ENCODE results near the gene AFF3. TPM values are rescaled to one million over a fixed set of nuclear protein-coding genes. Genes with fewer than 3 reads are reported as not detected.

AFF3 gene
- total RNA-seq, 1 experiment from 2014 or later = 0.05 TPM

- no peaks in the 10 kb centered on the region for H3K36me3 ChIP-seq (ENCODE audit: control insufficient read depth, insufficient read depth, low read length)
- CTCF ChIA-PET = no interaction called here
- no peaks in the 10 kb centered on the region for H3K9me3 Mint-ChIP-seq (ENCODE audit: unreplicated experiment)
- intact Hi-C loops (cut with micrococcal nuclease; ENCODE audit: unreplicated experiment) = no loop called here
- H3K4me1 ChIP-seq = no peaks in the 10 kb centered on the region
- POLR2A ChIA-PET = no interaction called here
- no peak for DNase-seq
- no peaks in the 10 kb centered on the region for H3K4me1 Mint-ChIP-seq (ENCODE audit: low read depth, unreplicated experiment)
- H3K27me3 ChIP-seq (replicated peaks; ENCODE audit: control insufficient read depth, insufficient read depth, low read length) = no peaks in the 10 kb centered on the region
- BruUV-seq (replicated peaks) = no TSS peak
- H3K36me3 Mint-ChIP-seq (ENCODE audit: insufficient read depth, unreplicated experiment) = no peaks in the 10 kb centered on the region
- H3K27me3 Mint-ChIP-seq (ENCODE audit: insufficient read depth, unreplicated experiment) = peaks cover 8% of the 10 kb centered on the region
- no peak overlapping the region for H3K27ac Mint-ChIP-seq (ENCODE audit: unreplicated experiment)
- H3K4me3 Mint-ChIP-seq (ENCODE audit: unreplicated experiment) = no peak overlapping the region
- no peak for TF ChIP-seq CTCF (IDR thresholded peaks at IDR 0.05; ENCODE audit: insufficient read depth in 1 of 2, low read depth in 1 of 2, low read length in 1 of 2, severe bottlenecking in 1 of 2, unreplicated experiment in 1 of 2)
- H3K9me3 ChIP-seq = no peaks in the 10 kb centered on the region
- H3K4me3 ChIP-seq (ENCODE audit: low read depth, low read length) = no peak overlapping the region
Observed at GRCh38 chr2:99840831-99841230, 301.6 kb downstream of the AFF3 start.

GRCh38 chr2:99836690-99837605 lies 305.4 kb downstream of the AFF3 start:
- Histone ChIP-seq H3K36me3 (ENCODE audit: control insufficient read depth, insufficient read depth, low read length) (no peaks in the 10 kb centered on the region), H3K4me1 (no peaks in the 10 kb centered on the region), H3K27me3 (replicated peaks; ENCODE audit: control insufficient read depth, insufficient read depth, low read length) (no peaks in the 10 kb centered on the region), H3K9me3 (no peaks in the 10 kb centered on the region), H3K4me3 (ENCODE audit: low read depth, low read length) (no peak overlapping the region)
- Mint-ChIP-seq H3K9me3 (ENCODE audit: unreplicated experiment) (no peaks in the 10 kb centered on the region), H3K27ac (ENCODE audit: unreplicated experiment) (no peak overlapping the region), H3K27me3 (ENCODE audit: insufficient read depth, unreplicated experiment) (peaks cover 14% of the 10 kb centered on the region), H3K4me3 (ENCODE audit: unreplicated experiment) (no peak overlapping the region), H3K36me3 (ENCODE audit: insufficient read depth, unreplicated experiment) (no peaks in the 10 kb centered on the region), H3K4me1 (ENCODE audit: low read depth, unreplicated experiment) (no peaks in the 10 kb centered on the region)
- CTCF ChIA-PET = no interaction called here
- no peak for TF ChIP-seq CTCF (IDR thresholded peaks at IDR 0.05; ENCODE audit: insufficient read depth in 1 of 2, low read depth in 1 of 2, low read length in 1 of 2, severe bottlenecking in 1 of 2, unreplicated experiment in 1 of 2)
- DNase-seq = no peak
- intact Hi-C loops (cut with micrococcal nuclease; ENCODE audit: unreplicated experiment) = no loop called here
- no TSS peak for BruUV-seq (replicated peaks)
- POLR2A ChIA-PET = no interaction called here

- no peak overlapping the region for H3K4me3 ChIP-seq (ENCODE audit: low read depth, low read length)
Observed at GRCh38 chr2:99834426-99834825, 308.0 kb downstream of the AFF3 start.

More at GRCh38 chr2:99834426-99834825, 308.0 kb downstream of the AFF3 start:
- no peaks in the 10 kb centered on the region for H3K4me1 ChIP-seq
- no peak for TF ChIP-seq CTCF (IDR thresholded peaks at IDR 0.05; ENCODE audit: insufficient read depth in 1 of 2, low read depth in 1 of 2, low read length in 1 of 2, severe bottlenecking in 1 of 2, unreplicated experiment in 1 of 2)
- intact Hi-C loops (cut with micrococcal nuclease; ENCODE audit: unreplicated experiment) = no loop called here
- no peak overlapping the region for H3K4me3 Mint-ChIP-seq (ENCODE audit: unreplicated experiment)
- no peaks in the 10 kb centered on the region for H3K9me3 ChIP-seq
- H3K9me3 Mint-ChIP-seq (ENCODE audit: unreplicated experiment) = no peaks in the 10 kb centered on the region
- CTCF ChIA-PET = no interaction called here
- H3K36me3 Mint-ChIP-seq (ENCODE audit: insufficient read depth, unreplicated experiment) = no peaks in the 10 kb centered on the region
- no peak for DNase-seq
- no peak overlapping the region for H3K27ac Mint-ChIP-seq (ENCODE audit: unreplicated experiment)
- H3K27me3 Mint-ChIP-seq (ENCODE audit: insufficient read depth, unreplicated experiment) = peaks cover 17% of the 10 kb centered on the region
- H3K27me3 ChIP-seq (replicated peaks; ENCODE audit: control insufficient read depth, insufficient read depth, low read length) = no peaks in the 10 kb centered on the region
- no TSS peak for BruUV-seq (replicated peaks)
- POLR2A ChIA-PET = no interaction called here
- H3K36me3 ChIP-seq (ENCODE audit: control insufficient read depth, insufficient read depth, low read length) = no peaks in the 10 kb centered on the region
- no peaks in the 10 kb centered on the region for H3K4me1 Mint-ChIP-seq (ENCODE audit: low read depth, unreplicated experiment)
